Endothelial cell of umbilical vein (primary cell): ENCODE data around the gene TRMT112. TPM values are rescaled to one million over a fixed set of nuclear protein-coding genes. Genes with fewer than 3 reads are reported as not detected.

Experiments used
- BruUV-seq: library from RNA; stranded (reverse); fragments of 400-500 nt; replicated peaks from 2 replicates; lab custom pipeline; 2021; lab: Mats Ljungman, UMichigan
- CTCF ChIA-PET: fragments of 300-600, 350-600 bp; sonication (Branson Sonifier 250); formaldehyde crosslinking; loops from one replicate; lab custom pipeline; 2021; ENCODE audit warnings: antibody characterized with exemption, inconsistent platforms; lab: Charles Lee
- POLR2A ChIA-PET: fragments of 300-600, 350-600 bp; sonication (Branson Sonifier 250); formaldehyde crosslinking; loops from one replicate; lab custom pipeline; 2021; ENCODE audit warnings: antibody characterized with exemption, inconsistent platforms; lab: Charles Lee
- DNase-seq: peaks from one replicate; pipeline ENCODE4 v3.0.0-alpha.2; 2011; ENCODE audit warnings: low read depth, low spot score
- FAIRE-seq: peaks from 2 replicates; lab custom pipeline; 2011; peaks lifted over from hg19 to GRCh38; lab: Jason Lieb, UNC
- H2AFZ ChIP-seq: 2 replicates; pipeline ENCODE4 v1.6.0; 2012; ENCODE audit warnings: low read depth, low read length, control low read depth, inconsistent platforms
- H3K27ac ChIP-seq: 2 replicates; pipeline ENCODE4 v1.5.1; 2011; ENCODE audit warnings: low read depth, mild to moderate bottlenecking, control low read depth, low read length, moderate library complexity; ENCODE audit not compliant: insufficient read depth
- H3K27me3 ChIP-seq, 2 experiments: 2 replicates each; pipeline versions ENCODE4 v1.6.0 to v1.6.1; 2011; ENCODE audit warnings: low read length in 2 of 2, mixed read lengths in 1 of 2; ENCODE audit not compliant: control insufficient read depth in 2 of 2, insufficient read depth in 2 of 2
- H3K36me3 ChIP-seq, 2 experiments: 2 replicates in 1 of 2; 3 replicates in 1 of 2; pipeline ENCODE4 v1.5.1; 2011; ENCODE audit warnings: low read length in 2 of 2, mild to moderate bottlenecking in 1 of 2, moderate library complexity in 1 of 2; ENCODE audit not compliant: control insufficient read depth in 2 of 2, insufficient read depth in 2 of 2; ENCODE audit errors: extremely low read depth in 1 of 2
- H3K4me1 ChIP-seq: 3 replicates; pipeline ENCODE4 v1.5.1; 2011; ENCODE audit warnings: mild to moderate bottlenecking, low read length; ENCODE audit not compliant: control insufficient read depth, insufficient read depth; ENCODE audit errors: extremely low read depth
- H3K4me2 ChIP-seq: 2 replicates; pipeline ENCODE4 v1.6.1; 2011; ENCODE audit warnings: low read length, control low read depth, mixed read lengths; ENCODE audit not compliant: insufficient read depth
- H3K4me3 ChIP-seq, 3 experiments: fragments of 200-600 bp in 1 of 3; sonication (generic), shearing (Covaris generic) in 1 of 3; replicated peaks in 1 of 3; 2 replicates each; pipeline ENCODE4 v1.5.1; 2011 to 2016; ENCODE audit warnings: control low read depth in 3 of 3, low read length in 3 of 3, mild to moderate bottlenecking in 2 of 3, inconsistent platforms in 1 of 3, low read depth in 1 of 3, moderate library complexity in 1 of 3; ENCODE audit not compliant: insufficient read depth in 1 of 3
- H3K79me2 ChIP-seq: 2 replicates; pipeline ENCODE4 v1.6.0; 2012; ENCODE audit warnings: low read length, inconsistent platforms; ENCODE audit not compliant: control insufficient read depth, insufficient read depth
- H3K9ac ChIP-seq: replicated peaks from 2 replicates; pipeline ENCODE3; 2011; ENCODE audit warnings: low read length, control low read depth; ENCODE audit not compliant: insufficient read depth; ENCODE audit errors: extremely low read depth
- H3K9me1 ChIP-seq: replicated peaks from 3 replicates; pipeline ENCODE4 v1.6.0; 2011; ENCODE audit warnings: mild to moderate bottlenecking, low read length; ENCODE audit not compliant: control insufficient read depth, insufficient read depth; ENCODE audit errors: extremely low read depth
- H3K9me3 ChIP-seq: replicated peaks from 2 replicates; pipeline ENCODE4 v1.5.1; 2012; ENCODE audit warnings: low read length, inconsistent platforms; ENCODE audit not compliant: control insufficient read depth, insufficient read depth
- H4K20me1 ChIP-seq: replicated peaks from 2 replicates; pipeline ENCODE3; 2011; ENCODE audit warnings: mild to moderate bottlenecking, low read length; ENCODE audit not compliant: control insufficient read depth, insufficient read depth; ENCODE audit errors: extremely low read depth
- EZH2 ChIP-seq: IDR thresholded peaks from 2 replicates; pipeline ENCODE4 v1.6.1; 2012; ENCODE audit warnings: borderline replicate concordance, low read depth, mild to moderate bottlenecking, moderate library complexity, low read length, inconsistent platforms; ENCODE audit not compliant: severe bottlenecking
- FOS ChIP-seq: IDR thresholded peaks from 2 replicates; pipeline ENCODE4 v1.6.1; 2011; ENCODE audit warnings: mild to moderate bottlenecking, low read length, moderate library complexity, borderline replicate concordance; ENCODE audit not compliant: insufficient read depth
- GATA2 ChIP-seq: IDR thresholded peaks from 2 replicates; pipeline ENCODE4 v1.7.0; 2011; ENCODE audit warnings: low read depth, mild to moderate bottlenecking, moderate library complexity, mixed read lengths, low read length; ENCODE audit not compliant: insufficient read length, insufficient read depth
- JUN ChIP-seq: IDR thresholded peaks from 2 replicates; pipeline ENCODE4 v1.6.1; 2011; ENCODE audit warnings: borderline replicate concordance, low read depth; ENCODE audit not compliant: insufficient read length, insufficient read depth
- MYC ChIP-seq: IDR thresholded peaks from one replicate; pipeline ENCODE4 v1.6.1; 2011; ENCODE audit warnings: mild to moderate bottlenecking, low read depth, low read length
- POLR2A ChIP-seq: IDR thresholded peaks from 2 replicates; pipeline ENCODE4 v1.6.1; 2012; ENCODE audit warnings: low read depth, mild to moderate bottlenecking, control low read depth, low read length
- POLR2AphosphoS5 ChIP-seq: IDR thresholded peaks from 2 replicates; pipeline ENCODE4 v1.6.1; 2012; ENCODE audit warnings: low read depth, mild to moderate bottlenecking, control low read depth, low read length, moderate library complexity; ENCODE audit not compliant: insufficient read depth
- dilution Hi-C: fragments of 300-500 bp; cut with MboI; formaldehyde crosslinking; loops from one replicate; pipeline ENCODE4 v1.15.0; 2019; ENCODE audit warnings: low sequenced_read_pairs; ENCODE audit not compliant: extremely low pct_ligation_motif_present
- intact Hi-C: fragments of 100-400 bp; cut with micrococcal nuclease; formaldehyde crosslinking; loops from one replicate; pipeline ENCODE4 v1.10.0; 2022
- polyA plus RNA-seq, 4 experiments: library from polyadenylated mRNA; depleted of rRNA in 3 of 4; stranded (reverse) in 3 of 4; unstranded in 1 of 4; fragments of >200 nt; gene quantifications; 2 replicates each; pipeline versions ENCODE4 v1.2.1 to v1.2.3, GENCODE V29; 2011 to 2012; ENCODE audit warnings: missing spikeins in 1 of 4
- total RNA-seq: library from RNA; stranded (reverse); gene quantifications from 2 replicates; pipeline ENCODE4 v1.2.3, GENCODE V29; 2021
- TF ChIP-seq, protein P1 (sequence below): IDR thresholded peaks from 2 replicates; pipeline ENCODE4 v1.6.1; 2011; ENCODE audit not compliant: insufficient read depth, insufficient read length
- TF ChIP-seq, protein P2 (sequence below), 2 donors: IDR thresholded peaks; 1 replicate in 1 of 2; 2 replicates in 1 of 2; pipeline ENCODE4 v1.5.1; 2011; ENCODE audit warnings: low read length in 2 of 2, mild to moderate bottlenecking in 2 of 2, moderate library complexity in 2 of 2, control low read depth in 1 of 2, inconsistent platforms in 1 of 2, low read depth in 1 of 2; ENCODE audit not compliant: insufficient read depth in 1 of 2; ENCODE audit errors: extremely low read depth in 1 of 2

Gene TRMT112
- total and polyA plus RNA-seq, 2 donors (not counting 3 experiments of a cell fraction or from before 2014, with no cell fraction given): 195 to 575 TPM

DNA sequence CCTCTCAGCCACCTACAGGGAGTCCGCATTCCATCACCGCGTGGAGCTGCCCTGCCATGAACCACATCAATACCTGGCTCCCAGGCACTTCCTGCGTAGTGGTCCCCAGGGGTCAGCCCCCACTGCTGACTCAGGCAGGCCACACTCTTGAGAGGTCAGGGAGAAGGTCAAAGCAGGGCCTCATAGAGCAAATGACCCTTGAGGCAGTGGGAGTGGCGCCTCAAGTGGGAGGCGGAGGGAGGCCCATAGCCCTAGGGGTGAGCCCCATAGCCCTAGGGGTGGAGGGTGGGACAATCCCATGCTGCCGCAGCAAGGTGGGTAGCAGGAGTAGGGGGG, 5.5 kb upstream of the TRMT112 start:
- no peak for FAIRE-seq
- CTCF ChIA-PET: interaction anchor here (2.9 to 3.4 kb wide), 2 partner anchors 9 to 20 kb away, joined by 14 to 19 read pairs; no protein-coding TSS in a partner anchor

More for the DNA sequence above, 5.5 kb upstream of the TRMT112 start:
- no peaks in the 10 kb centered on the region for H3K27me3 ChIP-seq
- no peaks in the 10 kb centered on the region for H3K9me1 ChIP-seq
- no peak overlapping the region for H3K9ac ChIP-seq
- peaks cover 2% of the 10 kb centered on the region for H3K79me2 ChIP-seq
- no peak for TF ChIP-seq FOS
- TF ChIP-seq MYC: no peak
- TF ChIP-seq EZH2: no peak
- no peak for TF ChIP-seq JUN
- TF ChIP-seq POLR2A: no peak
- TF ChIP-seq, protein P1, sequence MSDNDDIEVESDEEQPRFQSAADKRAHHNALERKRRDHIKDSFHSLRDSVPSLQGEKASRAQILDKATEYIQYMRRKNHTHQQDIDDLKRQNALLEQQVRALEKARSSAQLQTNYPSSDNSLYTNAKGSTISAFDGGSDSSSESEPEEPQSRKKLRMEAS: no peak
- no peak for TF ChIP-seq POLR2AphosphoS5
- no peak for TF ChIP-seq GATA2
- TF ChIP-seq, protein P2, sequence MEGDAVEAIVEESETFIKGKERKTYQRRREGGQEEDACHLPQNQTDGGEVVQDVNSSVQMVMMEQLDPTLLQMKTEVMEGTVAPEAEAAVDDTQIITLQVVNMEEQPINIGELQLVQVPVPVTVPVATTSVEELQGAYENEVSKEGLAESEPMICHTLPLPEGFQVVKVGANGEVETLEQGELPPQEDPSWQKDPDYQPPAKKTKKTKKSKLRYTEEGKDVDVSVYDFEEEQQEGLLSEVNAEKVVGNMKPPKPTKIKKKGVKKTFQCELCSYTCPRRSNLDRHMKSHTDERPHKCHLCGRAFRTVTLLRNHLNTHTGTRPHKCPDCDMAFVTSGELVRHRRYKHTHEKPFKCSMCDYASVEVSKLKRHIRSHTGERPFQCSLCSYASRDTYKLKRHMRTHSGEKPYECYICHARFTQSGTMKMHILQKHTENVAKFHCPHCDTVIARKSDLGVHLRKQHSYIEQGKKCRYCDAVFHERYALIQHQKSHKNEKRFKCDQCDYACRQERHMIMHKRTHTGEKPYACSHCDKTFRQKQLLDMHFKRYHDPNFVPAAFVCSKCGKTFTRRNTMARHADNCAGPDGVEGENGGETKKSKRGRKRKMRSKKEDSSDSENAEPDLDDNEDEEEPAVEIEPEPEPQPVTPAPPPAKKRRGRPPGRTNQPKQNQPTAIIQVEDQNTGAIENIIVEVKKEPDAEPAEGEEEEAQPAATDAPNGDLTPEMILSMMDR (IDR thresholded peaks at IDR 0.05; ENCODE audit: extremely low read depth in 1 of 2, insufficient read depth in 1 of 2, low read depth in 1 of 2, low read length in 2 of 2): no peak
- dilution Hi-C loops (no loop called here), intact Hi-C loops (no loop called here)
- POLR2A ChIA-PET: no interaction called here
- H3K36me3 ChIP-seq: peaks cover 0 to 11% of the 10 kb centered on the region in 2 experiments
- BruUV-seq: no TSS peak
- H3K9me3 ChIP-seq: no peaks in the 10 kb centered on the region
- no peak overlapping the region for H3K4me2 ChIP-seq
- H2AFZ ChIP-seq: no peak overlapping the region
- no peak overlapping the region for H3K27ac ChIP-seq
- no peaks in the 10 kb centered on the region for H4K20me1 ChIP-seq
- H3K4me3 ChIP-seq: no peak overlapping the region
- H3K4me1 ChIP-seq: peaks cover 6% of the 10 kb centered on the region
- no peak for DNase-seq
